IPS DF 6.9 (cell line): ENCODE measurements around the gene OSR1.

Experiments
- DNase-seq: peaks from one replicate; pipeline ENCODE4 v3.0.0-alpha.2; 2013; ENCODE audit warnings: low read depth, low spot score
- H3K27ac ChIP-seq: one replicate; pipeline ENCODE4 v1.5.1; 2013; ENCODE audit warnings: low read length, control low read depth
- H3K27me3 ChIP-seq: 2 replicates; pipeline ENCODE4 v1.6.1; 2013; ENCODE audit warnings: mild to moderate bottlenecking, low read length; ENCODE audit not compliant: control insufficient read depth, insufficient read depth
- H3K36me3 ChIP-seq: 2 replicates; pipeline ENCODE4 v1.6.1; 2013; ENCODE audit warnings: low read length; ENCODE audit not compliant: control insufficient read depth, insufficient read depth
- H3K4me1 ChIP-seq: 2 replicates; pipeline ENCODE4 v1.6.1; 2013; ENCODE audit warnings: low read length; ENCODE audit not compliant: control insufficient read depth, insufficient read depth
- H3K4me3 ChIP-seq: 2 replicates; pipeline ENCODE4 v1.5.1; 2013; ENCODE audit warnings: mild to moderate bottlenecking, low read length
- H3K9me3 ChIP-seq: 2 replicates; pipeline ENCODE4 v1.6.1; 2013; ENCODE audit warnings: low read length, inconsistent platforms; ENCODE audit not compliant: control insufficient read depth, insufficient read depth
- WGBS: extraction: QIAGEN DNeasy Blood & Tissue Kit; methylation state at CpG from one replicate; pipeline ENCODE4 v1.1.7; 2013; ENCODE audit warnings: mixed read lengths, missing lambda C conversion rate; ENCODE audit not compliant: insufficient read length, insufficient coverage; 5-methylcytosine and 5-hydroxymethylcytosine counted together

Gene OSR1

DNA sequence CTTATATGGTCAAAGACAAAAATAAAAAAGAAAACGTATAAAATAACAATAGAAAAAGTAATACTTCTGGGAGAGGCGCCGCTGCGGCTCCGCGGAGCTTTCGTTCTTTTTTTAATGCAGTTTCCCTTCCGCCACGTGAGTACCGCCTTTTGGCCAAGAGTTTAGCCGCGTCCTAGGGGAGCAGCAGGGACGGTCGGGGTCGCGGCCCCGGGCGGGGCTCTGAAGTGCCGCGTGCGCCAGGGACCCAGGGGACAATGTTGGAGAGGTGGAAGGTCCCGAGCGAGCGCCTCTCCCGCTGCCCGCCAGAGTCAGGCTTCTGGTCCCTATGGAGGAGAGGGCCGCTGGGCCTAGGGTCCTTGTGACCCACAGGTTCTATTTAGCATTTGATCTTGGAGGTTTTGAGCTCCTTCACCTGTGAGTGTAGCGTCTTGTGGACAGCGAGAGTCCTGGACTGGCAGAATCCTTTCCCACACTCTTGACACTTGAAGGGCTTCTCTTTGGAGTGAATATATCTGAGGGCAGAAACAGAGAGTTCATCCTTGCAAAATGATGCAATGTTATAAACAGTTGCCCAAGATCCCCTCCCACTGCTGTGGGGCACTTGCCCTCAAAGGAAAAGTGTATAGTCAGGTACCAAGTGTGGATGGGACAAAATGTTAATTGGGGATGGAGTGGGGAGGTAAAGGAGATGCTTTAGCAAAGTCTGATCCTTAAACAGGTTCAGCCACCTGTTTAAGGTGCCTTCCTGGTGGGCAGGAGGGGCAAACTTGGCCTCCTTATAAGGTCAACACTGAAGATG lies 6.3 kb downstream of the OSR1 start:
- H3K27ac ChIP-seq = no peak overlapping the region
- H3K36me3 ChIP-seq = no peaks in the 10 kb centered on the region
- no peak for DNase-seq
- H3K27me3 ChIP-seq = peaks cover 81% of the 10 kb centered on the region
- no peaks in the 10 kb centered on the region for H3K9me3 ChIP-seq
- WGBS = no CpG with 5 or more reads among the region's 29 CpGs
- no peak overlapping the region for H3K4me3 ChIP-seq
- peaks cover 6% of the 10 kb centered on the region for H3K4me1 ChIP-seq

DNA sequence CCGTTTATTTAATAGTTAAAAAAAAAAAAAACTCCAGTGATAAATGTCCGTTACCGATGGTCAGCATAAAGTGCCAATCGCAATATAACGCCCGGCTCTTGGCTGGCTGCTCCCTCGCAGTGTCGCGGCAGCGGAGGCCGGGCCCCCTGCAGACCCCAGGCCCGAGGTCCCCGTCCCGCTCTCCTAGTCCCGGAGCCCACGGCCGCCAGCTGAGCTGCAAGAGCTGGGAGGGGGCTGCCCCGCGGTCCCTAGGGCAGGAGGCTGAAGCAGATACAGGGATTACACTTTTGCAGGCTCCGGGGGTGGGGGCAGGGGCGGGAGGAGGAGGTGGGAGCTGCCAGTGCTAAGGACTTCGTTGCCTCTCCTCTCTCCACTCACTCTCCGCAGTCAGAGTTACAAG lies 6.9 kb downstream of the OSR1 start:
- WGBS = no CpG with 5 or more reads among the region's 23 CpGs
- Histone ChIP-seq H3K4me3 (no peak overlapping the region), H3K9me3 (no peaks in the 10 kb centered on the region), H3K4me1 (peaks cover 6% of the 10 kb centered on the region), H3K27me3 (peaks cover 75% of the 10 kb centered on the region), H3K27ac (no peak overlapping the region), H3K36me3 (no peaks in the 10 kb centered on the region)
- DNase-seq = no peak

DNA sequence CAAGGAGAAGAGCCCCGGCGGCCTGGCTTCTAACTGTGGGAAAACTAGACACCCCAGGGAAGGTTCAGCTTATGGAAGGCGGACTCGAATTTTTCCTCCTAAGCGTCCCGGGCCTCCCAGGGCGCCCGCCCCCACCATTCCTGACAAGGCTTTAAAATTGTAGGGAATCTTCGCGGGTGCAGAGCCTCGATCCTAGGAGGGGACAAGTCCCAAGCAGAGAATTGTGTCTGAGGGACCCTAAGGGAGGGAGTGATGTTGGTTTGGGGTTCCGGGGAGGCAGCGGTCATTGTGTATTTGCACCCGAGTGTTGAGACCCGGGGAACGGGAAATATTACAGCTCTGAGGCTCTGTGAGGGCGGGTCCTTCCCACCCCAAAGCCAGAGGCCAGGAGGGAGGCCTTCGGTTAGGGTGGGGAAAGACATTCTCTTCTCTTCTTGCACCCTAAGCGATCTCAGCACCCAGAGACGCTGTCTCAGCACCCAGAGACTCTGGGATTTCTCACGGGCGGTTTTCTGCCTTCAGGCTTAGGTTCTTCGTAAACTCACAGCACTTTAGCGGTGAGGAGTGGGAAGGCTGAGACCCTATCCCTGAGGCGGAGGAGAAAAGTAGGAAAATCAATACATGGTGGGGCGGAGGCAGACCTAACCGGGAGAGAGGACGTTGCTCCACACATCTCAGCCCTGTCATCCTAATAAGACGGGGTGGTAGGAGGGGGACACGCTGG lies 7.6 kb downstream of the OSR1 start:
- Histone ChIP-seq H3K27me3 (peaks cover 69% of the 10 kb centered on the region), H3K4me3 (no peak overlapping the region)
- no CpG with 5 or more reads among the region's 30 CpGs for WGBS

DNA sequence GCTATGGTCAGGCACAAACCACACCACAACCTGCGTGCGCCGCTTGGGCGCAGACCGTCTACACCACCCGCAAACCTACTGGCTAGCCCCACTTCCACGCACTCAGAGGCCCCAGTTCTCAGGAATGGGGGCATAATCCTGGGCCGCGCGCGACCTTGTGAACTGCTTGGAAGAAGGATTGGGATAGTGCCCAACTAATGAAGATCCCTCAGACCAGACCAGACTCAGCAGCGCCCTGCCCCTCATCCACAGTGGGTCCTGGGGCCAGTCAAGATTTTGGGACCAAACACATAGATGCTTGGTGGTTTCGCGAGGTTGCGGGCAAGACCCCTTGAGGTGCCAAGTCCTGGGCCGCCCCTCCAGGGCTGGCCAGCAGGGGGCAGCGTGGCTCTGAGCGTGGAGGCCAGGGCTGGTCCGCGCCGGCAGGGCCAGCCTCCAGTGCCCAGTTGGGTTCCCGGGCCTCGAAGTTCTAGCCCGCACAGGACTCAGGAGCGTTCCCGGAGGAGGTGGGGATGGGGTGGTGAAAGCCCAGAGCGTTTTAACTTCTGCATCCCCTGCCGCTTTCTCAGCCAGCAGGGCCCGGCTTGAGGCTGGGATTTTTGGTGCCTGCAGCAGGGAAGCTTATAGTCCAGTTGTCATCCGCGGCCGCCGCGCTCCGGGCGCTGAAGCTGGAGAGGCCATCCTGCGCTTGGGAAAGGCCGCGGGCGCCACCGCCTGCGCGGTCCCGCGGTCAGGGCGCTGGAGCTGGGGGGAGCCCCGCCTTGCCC lies 8.3 kb downstream of the OSR1 start:
- Histone ChIP-seq H3K4me3 (no peak overlapping the region), H3K36me3 (no peaks in the 10 kb centered on the region), H3K27ac (no peak overlapping the region), H3K4me1 (peaks cover 4% of the 10 kb centered on the region), H3K27me3 (peaks cover 61% of the 10 kb centered on the region), H3K9me3 (no peaks in the 10 kb centered on the region)
- WGBS = no CpG with 5 or more reads among the region's 47 CpGs
- DNase-seq = no peak

More for the DNA sequence above, 7.6 kb downstream of the OSR1 start:
- peaks cover 5% of the 10 kb centered on the region for H3K4me1 ChIP-seq
- no peaks in the 10 kb centered on the region for H3K36me3 ChIP-seq
- no peak overlapping the region for H3K27ac ChIP-seq
- no peaks in the 10 kb centered on the region for H3K9me3 ChIP-seq
- no peak for DNase-seq

DNA sequence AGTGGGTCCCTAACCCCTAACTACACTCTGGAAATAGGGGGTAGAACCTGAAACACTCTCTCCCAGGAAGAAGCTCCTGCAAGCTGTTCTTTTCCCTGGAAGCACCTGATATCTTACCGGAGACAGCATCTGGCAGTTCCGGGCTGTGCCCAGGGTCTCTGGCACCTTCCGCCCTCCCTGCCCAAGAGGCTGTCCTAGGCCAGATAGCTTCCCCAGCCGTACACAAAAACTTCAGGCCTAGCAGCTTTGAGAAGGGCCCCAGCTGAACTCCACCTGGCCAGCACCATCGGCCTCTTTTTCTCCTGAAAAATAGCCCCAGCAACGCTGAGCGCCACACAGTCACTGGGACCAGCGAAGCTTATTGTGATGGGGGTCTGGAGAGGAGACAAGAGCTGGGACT lies 9.7 kb downstream of the OSR1 start:
- no peaks in the 10 kb centered on the region for H3K36me3 ChIP-seq
- no peak overlapping the region for H3K4me3 ChIP-seq
- H3K9me3 ChIP-seq = no peaks in the 10 kb centered on the region
- DNase-seq = no peak
- H3K4me1 ChIP-seq = peaks cover 4% of the 10 kb centered on the region
- peaks cover 47% of the 10 kb centered on the region for H3K27me3 ChIP-seq
- no peak overlapping the region for H3K27ac ChIP-seq
- no CpG with 5 or more reads among the region's 8 CpGs for WGBS

DNA sequence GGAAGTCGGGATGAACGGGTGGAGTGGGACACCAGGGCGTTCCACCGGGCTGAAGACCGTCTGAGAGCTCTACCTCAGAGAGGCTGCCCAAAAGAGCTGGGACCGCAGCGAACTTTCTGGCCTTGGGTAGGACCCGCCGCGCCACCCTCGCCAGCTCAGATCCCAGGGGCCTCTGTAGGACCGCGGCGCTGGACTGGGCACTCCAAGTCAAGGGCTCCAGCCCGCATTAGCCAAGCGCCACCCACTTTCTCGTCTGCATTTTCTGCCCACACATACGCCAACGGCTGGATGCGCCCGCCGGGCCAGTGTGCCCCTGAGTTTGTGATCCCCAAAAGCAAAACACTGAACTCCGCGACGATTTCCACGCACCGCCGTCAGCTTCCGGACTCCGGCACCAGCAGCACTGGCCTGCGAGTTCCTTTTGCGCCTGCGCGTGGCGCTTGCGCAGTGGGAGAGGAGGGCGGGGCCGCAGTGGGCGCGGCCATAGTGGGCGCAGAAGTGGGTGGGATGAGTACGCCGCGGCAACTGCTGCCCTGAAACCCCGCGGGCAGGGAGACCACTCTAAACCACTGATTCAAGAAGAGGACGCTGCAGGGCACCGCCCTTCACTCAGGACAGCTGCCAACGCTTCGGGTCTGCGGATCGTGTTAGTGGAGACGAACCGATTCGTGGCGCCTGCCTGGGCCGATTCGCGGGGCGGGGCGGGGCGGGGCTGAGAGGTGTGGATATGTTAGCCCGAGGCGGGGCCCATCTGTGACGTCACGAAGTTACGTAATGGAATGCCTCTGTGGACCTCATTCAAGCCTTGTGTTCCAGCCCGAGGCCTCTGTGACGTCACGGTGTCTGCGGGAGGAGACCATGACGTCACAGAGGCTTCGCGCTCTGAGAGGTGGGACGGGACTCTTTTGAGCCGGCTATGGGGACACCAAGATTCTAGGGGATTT lies 10.5 kb downstream of the OSR1 start:
- Histone ChIP-seq H3K4me1 (no peaks in the 10 kb centered on the region), H3K27ac (no peak overlapping the region), H3K4me3 (peak overlapping the region; percentile 72), H3K27me3 (peaks cover 39% of the 10 kb centered on the region), H3K9me3 (no peaks in the 10 kb centered on the region), H3K36me3 (no peaks in the 10 kb centered on the region)
- DNase-seq = no peak
- no CpG with 5 or more reads among the region's 76 CpGs for WGBS

DNA sequence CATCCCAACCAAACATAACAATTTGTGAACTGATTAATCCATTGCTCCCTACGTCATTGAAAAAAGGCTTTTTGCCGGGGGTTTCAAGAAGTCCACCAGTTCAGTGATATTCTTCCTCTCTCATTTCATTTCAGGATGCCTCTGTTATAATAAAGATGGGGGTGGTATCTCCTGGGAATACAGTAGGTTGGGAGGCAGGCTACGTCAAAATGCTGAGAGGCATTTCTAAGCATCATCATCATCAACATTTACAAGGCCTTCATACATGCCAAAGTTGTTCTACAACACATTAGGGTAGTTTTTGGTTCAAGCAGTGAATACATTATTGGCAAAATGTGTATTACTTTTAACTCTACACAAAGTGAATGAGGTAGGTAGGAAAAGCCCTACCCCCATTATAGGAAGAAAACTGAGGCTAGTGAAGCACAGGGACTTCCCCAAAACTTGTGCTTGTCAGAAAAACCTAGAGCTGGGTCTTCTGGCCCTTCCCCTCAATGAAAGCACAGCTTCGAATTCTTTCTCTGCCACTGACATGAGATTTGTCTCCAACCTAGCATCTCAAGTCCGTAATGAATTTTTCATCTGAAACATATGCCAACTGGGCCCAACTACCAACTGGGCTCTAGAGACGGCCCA lies 11.3 kb downstream of the OSR1 start:
- no peaks in the 10 kb centered on the region for H3K4me1 ChIP-seq
- no CpG with 5 or more reads among the region's 6 CpGs for WGBS
- no peak overlapping the region for H3K27ac ChIP-seq
- no peaks in the 10 kb centered on the region for H3K9me3 ChIP-seq
- no peaks in the 10 kb centered on the region for H3K36me3 ChIP-seq
- peak overlapping the region; percentile 72; the same call in 1 of the 2 replicates for H3K4me3 ChIP-seq
- H3K27me3 ChIP-seq = peaks cover 31% of the 10 kb centered on the region
- no peak for DNase-seq

DNA sequence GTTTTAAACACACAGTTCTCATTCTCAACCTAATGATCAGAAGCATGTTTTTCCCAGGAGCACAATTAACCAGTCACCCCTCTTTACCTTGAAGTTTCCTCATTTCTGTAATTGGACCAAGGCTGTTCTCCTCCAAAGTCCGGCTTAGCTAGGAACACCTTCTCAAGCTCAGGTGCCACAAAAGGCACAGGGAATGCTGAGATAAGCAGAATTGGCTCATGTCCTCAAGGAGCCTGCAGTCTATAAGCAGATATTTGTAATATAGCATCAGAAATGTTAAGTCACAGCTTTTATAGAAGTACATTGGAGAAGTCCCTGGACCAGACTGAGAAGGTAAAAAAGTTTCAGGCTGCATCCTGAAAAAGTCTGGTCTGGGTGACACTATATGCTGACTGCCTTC lies 20.7 kb downstream of the OSR1 start:
- WGBS = no CpG with 5 or more reads among the region's 1 CpG
- no peaks in the 10 kb centered on the region for H3K36me3 ChIP-seq
- no peaks in the 10 kb centered on the region for H3K9me3 ChIP-seq

DNA sequence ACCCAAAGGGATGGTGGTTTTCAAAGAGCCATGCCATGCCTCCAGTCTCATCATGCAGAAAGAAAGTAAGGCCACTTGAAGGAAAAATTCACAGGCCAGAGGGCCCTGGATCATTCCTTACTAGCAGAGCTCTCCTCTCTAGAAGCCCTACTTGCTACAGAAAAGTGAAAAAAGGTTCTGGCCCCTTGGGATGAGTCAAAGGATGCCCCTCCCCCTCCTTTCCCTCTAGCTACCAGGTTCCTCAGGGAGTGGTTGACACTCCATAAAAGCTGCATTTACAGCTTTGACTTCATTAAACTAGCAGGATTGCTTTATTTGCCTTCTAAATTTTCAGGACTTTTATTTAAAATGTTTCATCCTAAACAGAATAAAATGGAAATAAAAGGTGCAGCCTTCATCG lies 21.2 kb downstream of the OSR1 start:
- Histone ChIP-seq H3K4me3 (no peak overlapping the region), H3K4me1 (no peaks in the 10 kb centered on the region), H3K27ac (no peak overlapping the region), H3K36me3 (no peaks in the 10 kb centered on the region), H3K9me3 (no peaks in the 10 kb centered on the region), H3K27me3 (no peaks in the 10 kb centered on the region)
- no peak for DNase-seq
- no CpG with 5 or more reads among the region's 1 CpG for WGBS

More for the DNA sequence above, 20.7 kb downstream of the OSR1 start:
- no peak for DNase-seq
- no peaks in the 10 kb centered on the region for H3K4me1 ChIP-seq
- H3K27me3 ChIP-seq = no peaks in the 10 kb centered on the region
- no peak overlapping the region for H3K4me3 ChIP-seq
- H3K27ac ChIP-seq = no peak overlapping the region
